ENCODE results near the gene FAM222A. TPM values are rescaled to one million over a fixed set of nuclear protein-coding genes. Genes with fewer than 3 reads are reported as not detected.

FAM222A gene
- total RNA-seq, 1 experiment from 2014 or later = 18.0 TPM

DNA sequence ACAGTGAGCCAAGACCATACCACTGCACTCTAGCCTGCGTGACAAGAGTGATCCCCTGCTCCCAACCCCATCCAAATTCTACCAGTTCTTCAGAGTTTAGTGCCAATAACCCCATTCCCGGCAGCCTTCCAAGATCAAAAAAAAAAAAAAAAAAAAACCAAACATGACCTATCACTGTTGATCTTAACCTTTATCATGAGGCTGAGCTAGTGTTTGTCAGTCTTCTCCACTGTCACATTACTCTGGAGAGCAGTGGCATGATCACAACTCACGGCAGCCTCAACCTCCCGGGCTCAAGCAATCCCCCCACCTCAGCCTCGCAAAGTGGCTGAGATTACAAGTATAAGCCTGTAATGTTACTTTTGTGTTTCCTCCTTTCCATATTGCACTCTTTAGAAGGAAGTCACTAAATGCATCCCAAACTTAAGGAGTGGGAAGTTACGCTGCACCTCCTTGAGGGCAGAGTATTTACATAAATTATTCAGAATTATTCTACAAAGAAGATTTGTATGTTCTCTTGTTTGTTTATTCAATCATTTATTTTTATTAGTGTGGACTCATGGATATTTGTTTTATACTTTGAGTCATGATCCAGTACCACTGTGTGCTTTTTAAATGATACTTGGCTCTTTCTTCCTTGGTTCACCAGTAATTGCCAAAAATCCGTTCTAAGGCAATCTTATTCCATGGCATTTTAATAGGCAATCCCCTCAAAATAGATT lies 31.5 kb upstream of the FAM222A start:
- intact Hi-C loops (cut with micrococcal nuclease; ENCODE audit: unreplicated experiment) = no loop called here
- Mint-ChIP-seq H3K9me3 (ENCODE audit: unreplicated experiment) (no peaks in the 10 kb centered on the region), H3K36me3 (ENCODE audit: insufficient read depth, unreplicated experiment) (no peaks in the 10 kb centered on the region), H3K4me1 (ENCODE audit: low read depth, unreplicated experiment) (no peaks in the 10 kb centered on the region), H3K27me3 (ENCODE audit: insufficient read depth, unreplicated experiment) (no peaks in the 10 kb centered on the region), H3K4me3 (ENCODE audit: unreplicated experiment) (no peak overlapping the region), H3K27ac (ENCODE audit: unreplicated experiment) (no peak overlapping the region)
- Histone ChIP-seq H3K9me3 (no peaks in the 10 kb centered on the region), H3K4me3 (ENCODE audit: low read depth, low read length) (no peak overlapping the region), H3K36me3 (ENCODE audit: control insufficient read depth, insufficient read depth, low read length) (no peaks in the 10 kb centered on the region), H3K27me3 (replicated peaks; ENCODE audit: control insufficient read depth, insufficient read depth, low read length) (no peaks in the 10 kb centered on the region), H3K4me1 (0 out of 2 replicates have a peak, but pooled peaks cover 15% of the 10 kb centered on the region)
- BruUV-seq (replicated peaks) = no TSS peak
- ChIA-PET POLR2A (interaction anchor here (0.6 to 0.7 kb wide), 3 partner anchors 85 to 819 kb away, joined by 4 to 14 read pairs (median 6); no protein-coding TSS in a partner anchor), CTCF (no interaction called here)
- no peak for DNase-seq
- TF ChIP-seq, protein P1, sequence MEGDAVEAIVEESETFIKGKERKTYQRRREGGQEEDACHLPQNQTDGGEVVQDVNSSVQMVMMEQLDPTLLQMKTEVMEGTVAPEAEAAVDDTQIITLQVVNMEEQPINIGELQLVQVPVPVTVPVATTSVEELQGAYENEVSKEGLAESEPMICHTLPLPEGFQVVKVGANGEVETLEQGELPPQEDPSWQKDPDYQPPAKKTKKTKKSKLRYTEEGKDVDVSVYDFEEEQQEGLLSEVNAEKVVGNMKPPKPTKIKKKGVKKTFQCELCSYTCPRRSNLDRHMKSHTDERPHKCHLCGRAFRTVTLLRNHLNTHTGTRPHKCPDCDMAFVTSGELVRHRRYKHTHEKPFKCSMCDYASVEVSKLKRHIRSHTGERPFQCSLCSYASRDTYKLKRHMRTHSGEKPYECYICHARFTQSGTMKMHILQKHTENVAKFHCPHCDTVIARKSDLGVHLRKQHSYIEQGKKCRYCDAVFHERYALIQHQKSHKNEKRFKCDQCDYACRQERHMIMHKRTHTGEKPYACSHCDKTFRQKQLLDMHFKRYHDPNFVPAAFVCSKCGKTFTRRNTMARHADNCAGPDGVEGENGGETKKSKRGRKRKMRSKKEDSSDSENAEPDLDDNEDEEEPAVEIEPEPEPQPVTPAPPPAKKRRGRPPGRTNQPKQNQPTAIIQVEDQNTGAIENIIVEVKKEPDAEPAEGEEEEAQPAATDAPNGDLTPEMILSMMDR (IDR thresholded peaks at IDR 0.05; ENCODE audit: insufficient read depth in 1 of 2, low read depth in 1 of 2, low read length in 1 of 2, severe bottlenecking in 1 of 2, unreplicated experiment in 1 of 2) = no peak

DNA sequence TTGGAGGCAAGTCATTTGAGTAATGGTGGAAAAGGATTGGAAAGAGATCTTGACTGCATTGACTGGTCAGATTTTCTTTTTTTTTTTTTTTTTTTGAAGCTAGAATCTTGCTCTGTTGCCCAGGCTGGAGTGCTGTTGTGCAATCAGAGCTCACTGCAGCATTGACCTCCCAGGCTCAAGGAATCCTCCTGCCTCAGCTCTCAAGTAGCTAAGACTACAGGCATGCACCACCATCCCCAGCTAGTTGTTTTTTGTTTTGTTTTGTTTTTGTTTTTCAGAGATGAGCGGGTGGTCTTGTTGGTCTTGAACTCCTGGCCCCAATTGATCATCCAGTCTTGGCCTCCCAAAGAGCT lies 30.9 kb upstream of the FAM222A start:
- no TSS peak for BruUV-seq (replicated peaks)
- Mint-ChIP-seq H3K4me1 (ENCODE audit: low read depth, unreplicated experiment) (no peaks in the 10 kb centered on the region), H3K9me3 (ENCODE audit: unreplicated experiment) (no peaks in the 10 kb centered on the region), H3K36me3 (ENCODE audit: insufficient read depth, unreplicated experiment) (no peaks in the 10 kb centered on the region), H3K4me3 (ENCODE audit: unreplicated experiment) (no peak overlapping the region), H3K27ac (ENCODE audit: unreplicated experiment) (no peak overlapping the region), H3K27me3 (ENCODE audit: insufficient read depth, unreplicated experiment) (no peaks in the 10 kb centered on the region)
- TF ChIP-seq, protein P1 (IDR thresholded peaks at IDR 0.05; ENCODE audit: insufficient read depth in 1 of 2, low read depth in 1 of 2, low read length in 1 of 2, severe bottlenecking in 1 of 2, unreplicated experiment in 1 of 2) = no peak
- H3K4me1 ChIP-seq = 0 out of 2 replicates have a peak, but pooled peaks cover 15% of the 10 kb centered on the region
- CTCF ChIA-PET = no interaction called here
- no peak overlapping the region for H3K4me3 ChIP-seq (ENCODE audit: low read depth, low read length)
- no peaks in the 10 kb centered on the region for H3K36me3 ChIP-seq (ENCODE audit: control insufficient read depth, insufficient read depth, low read length)
- DNase-seq = no peak
- no peaks in the 10 kb centered on the region for H3K9me3 ChIP-seq
- H3K27me3 ChIP-seq (replicated peaks; ENCODE audit: control insufficient read depth, insufficient read depth, low read length) = no peaks in the 10 kb centered on the region
- POLR2A ChIA-PET = no interaction called here
- intact Hi-C loops (cut with micrococcal nuclease; ENCODE audit: unreplicated experiment) = no loop called here

DNA sequence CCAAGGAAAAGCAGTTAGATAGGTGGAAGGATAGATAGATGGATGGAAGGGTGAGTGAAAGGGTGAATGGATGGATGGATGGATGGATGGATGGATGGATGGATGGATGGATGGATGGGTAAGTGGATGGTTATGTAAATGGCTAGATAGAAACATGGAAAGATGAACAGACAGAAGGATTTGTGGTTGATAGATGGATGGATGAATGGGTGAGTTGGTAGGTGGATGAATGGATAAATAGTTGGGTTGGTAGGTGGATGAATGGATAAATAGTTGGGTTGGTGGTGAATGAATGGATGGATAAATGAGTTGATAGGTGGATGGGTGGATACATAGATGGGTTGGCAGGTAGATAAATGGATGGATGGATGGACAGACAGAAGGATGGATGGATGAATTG lies 30.3 kb upstream of the FAM222A start:
- Mint-ChIP-seq H3K27me3 (ENCODE audit: insufficient read depth, unreplicated experiment) (no peaks in the 10 kb centered on the region), H3K9me3 (ENCODE audit: unreplicated experiment) (no peaks in the 10 kb centered on the region), H3K27ac (ENCODE audit: unreplicated experiment) (no peak overlapping the region), H3K36me3 (ENCODE audit: insufficient read depth, unreplicated experiment) (no peaks in the 10 kb centered on the region), H3K4me3 (ENCODE audit: unreplicated experiment) (no peak overlapping the region), H3K4me1 (ENCODE audit: low read depth, unreplicated experiment) (no peaks in the 10 kb centered on the region)
- H3K27me3 ChIP-seq (replicated peaks; ENCODE audit: control insufficient read depth, insufficient read depth, low read length) = no peaks in the 10 kb centered on the region
- POLR2A ChIA-PET = no interaction called here
- H3K4me1 ChIP-seq = 0 out of 2 replicates have a peak, but pooled peaks cover 15% of the 10 kb centered on the region
- TF ChIP-seq, protein P1 (IDR thresholded peaks at IDR 0.05; ENCODE audit: insufficient read depth in 1 of 2, low read depth in 1 of 2, low read length in 1 of 2, severe bottlenecking in 1 of 2, unreplicated experiment in 1 of 2) = no peak
- DNase-seq = no peak
- H3K36me3 ChIP-seq (ENCODE audit: control insufficient read depth, insufficient read depth, low read length) = no peaks in the 10 kb centered on the region
- no peaks in the 10 kb centered on the region for H3K9me3 ChIP-seq
- no peak overlapping the region for H3K4me3 ChIP-seq (ENCODE audit: low read depth, low read length)
- intact Hi-C loops (cut with micrococcal nuclease; ENCODE audit: unreplicated experiment) = no loop called here
- CTCF ChIA-PET = no interaction called here
- BruUV-seq (replicated peaks) = no TSS peak

Data from Caco-2 (cell line).